HuH-7.5 (cell line): Measurements from ENCODE around the gene ANO10.
"Not testable (repeated sequence)": the region's sequence is repeated elsewhere in the genome, so short reads cannot be mapped to it uniquely, and the experiment has no call there.

Experiments used
- DNase-seq: peaks from one replicate; pipeline ENCODE4 v3.0.0; 2011; ENCODE audit warnings: low spot score

ANO10 gene

DNA sequence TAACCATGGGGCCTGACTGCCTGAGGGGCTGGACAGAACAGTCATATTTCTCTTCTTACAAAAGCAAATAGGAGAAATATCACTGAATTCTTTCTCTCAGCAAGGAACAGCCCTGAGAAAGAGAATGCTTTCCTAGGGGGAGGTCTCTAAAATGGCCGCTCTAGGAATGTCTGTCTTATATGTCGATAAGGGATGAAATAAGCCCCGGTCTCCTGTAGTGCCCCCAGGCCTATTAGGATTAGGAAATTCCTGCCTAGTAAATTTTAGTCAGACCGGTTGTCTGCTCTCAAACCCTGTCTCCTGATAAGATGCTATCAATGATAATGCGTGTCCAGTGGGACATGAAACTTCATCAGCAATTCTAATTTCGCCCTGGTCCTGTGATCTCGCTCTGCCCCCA lies 103.3 kb downstream of the ANO10 start:
- DNase-seq: not testable (repeated sequence)

DNA sequence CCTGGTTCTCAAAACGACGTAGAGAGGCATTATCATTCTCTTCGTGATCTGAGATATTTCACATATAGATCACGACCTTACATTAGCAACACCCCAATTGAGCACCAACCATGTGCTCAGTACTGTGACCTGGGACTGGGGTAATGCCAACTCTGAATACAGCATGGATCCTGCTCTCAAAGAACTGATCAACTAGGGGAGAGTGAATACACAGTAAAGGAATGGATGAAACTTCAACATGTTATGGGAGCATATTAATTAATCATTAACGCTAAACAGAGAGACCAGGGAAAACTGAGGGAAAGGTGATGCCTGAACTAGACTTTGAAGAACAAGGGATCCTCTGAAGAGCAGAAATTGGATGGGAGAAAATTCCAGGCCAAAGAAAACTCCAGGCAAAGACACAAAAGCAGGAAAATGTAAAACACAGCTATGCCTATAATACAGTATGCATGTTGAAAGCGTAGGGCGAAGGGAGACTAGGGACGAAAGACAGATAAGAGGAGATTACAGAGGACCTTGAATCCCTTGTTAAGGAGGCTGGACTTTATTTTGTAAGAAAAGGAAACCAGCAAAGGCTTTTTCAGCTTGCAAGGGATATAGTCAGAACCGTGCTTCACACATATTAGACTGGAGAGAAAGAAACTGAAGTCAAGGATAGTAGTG lies 105.7 kb downstream of the ANO10 start:
- no peak for DNase-seq

DNA sequence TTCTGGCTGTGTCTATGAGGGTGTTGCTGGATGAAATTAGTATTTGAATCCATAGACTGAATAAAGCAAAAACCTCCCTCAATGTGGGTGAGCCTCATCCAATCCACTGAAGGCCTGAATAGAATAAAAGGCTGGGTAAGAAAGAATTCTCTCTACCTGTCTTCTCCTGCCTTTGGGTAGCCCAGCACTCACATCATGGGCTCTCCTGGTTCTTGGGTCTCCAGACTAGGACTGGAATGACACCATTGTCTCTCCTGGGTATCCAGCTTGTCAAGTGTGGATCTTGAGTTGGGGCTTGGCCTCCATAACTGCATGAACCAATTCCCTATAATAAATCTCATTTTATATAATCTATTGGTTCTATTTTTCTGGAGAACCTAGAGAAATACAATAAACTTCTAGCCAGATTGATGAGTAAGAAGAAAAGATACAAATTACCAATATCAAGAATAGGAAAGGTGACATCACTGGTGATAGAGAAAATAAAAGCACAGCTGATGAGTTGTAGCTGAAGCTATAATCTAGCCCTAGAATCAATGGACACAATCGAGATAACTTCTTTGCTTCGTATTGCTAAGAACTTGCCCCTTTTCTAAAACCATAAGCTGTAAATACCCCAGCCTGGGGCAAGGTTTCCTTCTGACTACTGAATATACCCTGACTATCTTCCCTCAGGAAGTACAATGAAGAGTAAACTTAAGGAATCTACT lies 106.4 kb downstream of the ANO10 start:
- no peak for DNase-seq

DNA sequence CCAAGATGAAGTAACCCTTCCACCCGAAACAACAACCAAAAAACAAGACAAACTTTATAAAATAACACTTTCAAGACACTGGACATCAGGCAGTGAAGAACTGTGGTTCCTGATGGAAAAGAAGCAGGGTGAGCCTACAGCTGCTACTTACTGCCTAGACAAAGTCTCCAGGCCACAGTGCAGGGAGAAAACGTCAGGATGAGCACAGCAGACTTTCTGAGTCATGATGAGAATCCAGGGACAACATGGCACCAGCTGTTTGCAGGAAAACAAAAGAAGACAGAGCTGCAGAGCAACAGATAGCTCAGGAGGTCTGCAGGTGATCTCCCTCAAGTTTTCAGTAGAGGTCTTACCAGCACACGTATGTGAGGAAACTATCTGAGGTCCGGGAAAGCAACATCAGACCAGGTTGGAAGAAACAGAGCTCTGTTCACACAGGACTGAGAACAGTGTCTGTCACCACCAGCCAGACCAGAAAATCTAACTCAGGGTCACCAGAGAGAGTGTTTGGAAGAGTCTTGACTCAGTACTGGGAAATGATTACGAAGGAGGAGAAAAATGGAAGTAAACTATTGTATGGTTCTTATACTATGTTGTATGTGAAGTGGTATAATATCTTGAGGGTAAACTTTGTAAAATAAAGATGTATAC lies 108.9 kb downstream of the ANO10 start:
- no peak for DNase-seq

DNA sequence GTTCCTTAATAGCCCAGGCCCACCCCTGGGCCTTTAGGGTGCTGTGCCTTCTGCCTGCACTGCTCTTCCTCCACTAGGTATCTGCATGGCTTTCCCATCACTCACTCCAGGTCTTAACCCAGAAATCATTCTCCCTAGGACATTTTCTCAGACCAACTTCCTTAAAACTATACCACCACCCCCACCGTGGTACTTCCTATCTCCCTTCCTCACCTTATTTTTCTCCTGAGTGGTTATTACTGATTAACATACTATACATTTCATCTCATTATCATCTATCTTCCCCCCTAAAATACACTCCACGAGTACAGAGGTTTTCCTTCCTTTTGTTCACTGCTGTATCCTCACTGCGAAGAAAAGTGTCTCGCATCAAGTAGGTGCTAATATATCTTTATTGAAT lies 115.2 kb downstream of the ANO10 start:
- no peak for DNase-seq

DNA sequence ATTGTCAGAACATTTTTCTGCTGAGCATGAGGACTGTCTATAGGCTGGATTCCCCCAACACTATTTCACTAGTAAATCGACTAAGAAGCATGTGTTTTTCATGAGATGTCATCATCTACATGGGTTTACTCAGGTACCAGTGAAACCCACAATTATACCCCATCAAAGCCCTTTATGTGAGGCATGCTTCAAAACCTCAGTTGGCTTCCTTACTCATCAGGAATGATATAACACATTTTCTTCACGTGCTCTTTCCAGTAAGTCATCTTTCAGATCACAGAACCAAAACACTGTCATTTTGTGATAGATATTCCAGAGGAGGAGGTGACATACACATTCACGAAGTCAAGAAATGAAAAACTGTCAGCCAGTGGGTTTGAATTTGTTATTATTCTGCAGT lies 116.5 kb downstream of the ANO10 start:
- no peak for DNase-seq

DNA sequence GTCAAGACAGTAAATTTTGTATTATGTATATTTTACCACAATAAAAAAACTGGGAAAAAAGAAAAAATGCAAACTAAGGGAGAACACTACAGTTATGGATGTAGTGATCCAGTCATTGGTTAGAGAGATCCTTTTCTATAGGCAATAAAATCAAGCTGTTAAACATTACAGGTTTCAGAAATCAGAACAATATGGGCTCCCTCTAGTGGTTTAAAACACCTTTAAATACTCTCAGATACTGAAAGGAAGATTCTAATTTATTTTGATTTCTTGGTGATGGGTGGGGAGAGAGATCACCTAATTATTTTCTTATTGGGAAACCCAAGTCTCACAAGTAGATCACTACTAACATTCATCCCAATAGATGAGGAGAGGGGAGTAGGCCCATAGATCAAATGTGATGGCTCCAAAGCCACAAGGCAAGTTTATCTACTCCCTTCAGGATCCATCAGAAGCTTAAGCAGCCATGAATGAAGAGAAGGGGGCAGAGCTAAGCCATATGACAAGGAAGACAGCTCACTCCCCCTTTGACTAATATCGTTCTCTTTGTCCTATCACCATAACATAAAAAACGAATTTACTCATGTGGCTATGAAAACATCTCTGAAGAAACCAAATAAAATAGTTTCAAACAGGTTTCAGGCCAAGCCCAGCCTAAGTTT lies 118.6 kb downstream of the ANO10 start:
- DNase-seq: no peak

DNA sequence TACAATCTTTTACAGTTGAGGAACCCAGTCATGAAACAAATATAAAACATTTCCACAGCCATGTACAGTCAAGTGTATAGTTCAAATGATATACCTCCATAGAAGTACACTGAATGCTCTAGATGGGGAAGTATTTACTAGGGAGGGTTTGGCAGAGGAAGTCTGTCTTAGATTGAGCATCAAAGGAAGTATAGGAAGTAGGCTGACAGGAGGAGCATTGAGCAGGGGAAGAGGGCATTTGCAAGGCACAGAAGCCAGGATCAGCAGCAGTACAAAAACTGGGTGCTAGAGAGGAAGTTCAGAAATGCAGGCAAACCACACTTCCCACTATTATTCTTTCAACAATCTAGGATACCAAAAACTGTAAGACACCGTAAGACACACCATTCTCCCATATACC lies 122.6 kb downstream of the ANO10 start:
- DNase-seq: no peak

DNA sequence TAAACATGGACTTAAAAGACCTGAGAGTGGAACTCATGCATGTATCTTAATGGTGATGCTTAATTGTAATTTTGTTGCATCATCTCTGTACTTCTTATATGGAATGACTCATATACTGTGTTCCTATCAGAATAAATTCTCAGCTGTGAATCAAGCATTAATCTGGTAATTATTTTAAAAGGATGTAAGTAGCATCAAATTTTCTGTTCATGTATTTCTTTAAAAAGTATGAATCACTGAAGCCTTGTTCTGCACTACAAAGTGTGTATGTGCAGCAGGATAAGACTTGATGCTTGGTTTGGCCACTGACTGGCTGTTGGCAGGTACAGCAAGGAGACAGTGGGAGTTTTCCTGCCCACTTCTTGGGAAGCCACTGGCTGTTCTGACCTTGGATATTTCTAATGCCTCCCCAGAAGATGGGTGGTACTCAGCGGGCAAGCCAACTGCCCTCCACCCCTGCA lies 123.9 kb downstream of the ANO10 start:
- DNase-seq: no peak

DNA sequence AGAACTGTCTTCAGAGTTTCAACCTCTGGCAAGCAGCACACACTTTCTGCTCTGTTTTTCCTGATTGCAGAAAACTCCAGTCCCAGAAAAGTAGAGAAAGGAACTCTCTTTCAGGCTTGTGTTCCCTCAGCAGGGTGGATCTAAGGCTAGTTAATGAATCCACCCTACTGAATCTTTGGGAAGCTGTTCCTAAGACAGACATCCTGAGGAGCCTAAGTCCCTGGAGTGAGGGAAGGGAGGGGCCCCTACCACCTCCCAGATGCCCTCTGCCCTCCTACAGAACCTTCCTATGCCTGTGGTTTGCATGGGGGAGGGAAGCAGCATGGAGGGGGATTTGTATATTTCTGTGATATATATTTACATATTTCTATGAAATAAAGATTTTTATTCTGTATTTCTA lies 124.4 kb downstream of the ANO10 start:
- DNase-seq: no peak

DNA sequence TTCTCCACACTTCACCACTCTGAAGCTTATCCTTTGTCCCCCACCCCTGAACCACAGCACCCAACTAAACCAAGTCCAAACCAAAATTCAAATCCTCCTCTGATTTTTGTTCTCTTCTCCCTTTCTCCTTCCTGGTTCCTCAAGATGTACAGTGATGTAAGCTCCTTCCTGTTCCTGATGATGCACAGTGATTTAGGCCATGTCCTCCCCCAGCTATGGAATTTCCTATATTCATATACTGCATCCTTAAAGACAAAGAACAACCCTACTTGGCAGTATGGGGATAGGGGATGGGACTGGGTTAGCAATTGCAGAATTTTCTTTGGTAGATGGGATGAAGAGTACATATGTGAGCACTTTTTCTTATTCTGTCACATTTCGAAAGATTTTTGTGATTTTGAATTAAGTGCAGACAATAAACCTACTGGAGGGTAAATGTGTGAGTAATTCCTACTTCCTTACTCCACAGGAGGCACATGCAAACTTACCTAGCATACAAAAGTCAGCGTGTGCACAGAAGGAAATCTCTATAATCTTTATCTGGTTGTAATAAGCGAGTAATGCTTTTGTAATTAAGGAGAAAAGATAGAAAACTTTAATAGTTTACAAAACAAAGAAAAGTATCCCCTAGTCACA lies 125.0 kb downstream of the ANO10 start:
- DNase-seq: no peak

DNA sequence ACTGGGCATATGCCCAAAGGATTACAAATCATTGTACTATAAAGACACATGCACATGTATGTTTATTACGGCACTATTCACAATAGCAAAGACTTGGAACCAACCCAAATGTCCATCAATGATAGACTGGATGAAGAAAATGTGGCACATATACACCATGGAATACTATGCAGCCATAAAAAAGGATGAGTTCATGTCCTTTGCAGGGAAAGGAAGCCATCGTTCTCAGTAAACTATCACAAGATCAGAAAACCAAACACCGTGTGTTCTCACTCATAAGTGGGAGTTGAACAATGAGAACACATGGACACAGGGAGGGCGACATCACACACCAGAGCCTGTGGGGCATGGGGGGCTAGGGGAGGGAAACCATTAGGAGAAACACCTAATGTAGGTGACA lies 128.9 kb downstream of the ANO10 start:
- not testable (repeated sequence) for DNase-seq

DNA sequence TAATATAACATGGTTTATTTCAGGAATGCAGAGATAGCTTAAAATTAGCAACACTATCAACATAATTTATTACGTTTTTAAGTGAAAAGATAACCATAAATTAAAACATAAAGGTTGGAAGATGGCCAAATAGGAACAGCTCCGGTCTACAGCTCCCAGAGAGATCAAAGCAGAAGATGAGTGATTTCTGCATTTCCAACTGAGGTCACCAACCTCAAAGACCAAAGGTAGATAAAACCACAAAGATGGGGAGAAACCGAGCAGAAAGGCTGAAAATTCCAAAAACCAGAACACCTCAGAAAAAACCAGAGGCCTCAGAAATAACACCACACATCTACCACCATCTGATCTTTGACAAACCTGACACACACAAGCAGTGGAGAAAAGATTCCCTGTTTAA lies 130.0 kb downstream of the ANO10 start:
- not testable (repeated sequence) for DNase-seq

DNA sequence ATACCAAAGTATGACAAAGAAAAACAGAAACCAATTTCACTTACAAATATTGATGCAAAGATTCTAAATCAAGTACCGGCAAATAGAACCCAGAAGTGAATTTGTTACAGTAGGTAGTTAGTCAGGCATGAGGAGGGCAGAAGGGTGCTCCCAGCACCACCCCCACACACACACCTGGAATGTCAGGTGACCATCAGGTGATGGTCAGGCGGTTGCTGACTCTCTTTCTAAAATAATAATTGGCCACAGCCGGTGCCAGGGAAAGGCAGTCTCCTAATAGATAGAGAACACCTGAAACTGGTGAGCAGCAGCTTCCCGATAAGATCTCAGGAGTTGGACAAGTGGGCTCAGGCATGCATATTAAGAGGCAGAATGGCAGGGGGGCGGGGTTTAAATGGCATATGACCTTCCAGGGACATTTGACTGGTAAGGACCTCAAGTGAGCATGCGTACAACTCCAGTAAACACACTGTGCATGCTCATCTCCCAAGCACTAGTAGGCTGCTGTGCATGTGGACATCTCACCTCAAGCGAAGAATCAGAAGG lies 131.1 kb downstream of the ANO10 start:
- DNase-seq: no peak

DNA sequence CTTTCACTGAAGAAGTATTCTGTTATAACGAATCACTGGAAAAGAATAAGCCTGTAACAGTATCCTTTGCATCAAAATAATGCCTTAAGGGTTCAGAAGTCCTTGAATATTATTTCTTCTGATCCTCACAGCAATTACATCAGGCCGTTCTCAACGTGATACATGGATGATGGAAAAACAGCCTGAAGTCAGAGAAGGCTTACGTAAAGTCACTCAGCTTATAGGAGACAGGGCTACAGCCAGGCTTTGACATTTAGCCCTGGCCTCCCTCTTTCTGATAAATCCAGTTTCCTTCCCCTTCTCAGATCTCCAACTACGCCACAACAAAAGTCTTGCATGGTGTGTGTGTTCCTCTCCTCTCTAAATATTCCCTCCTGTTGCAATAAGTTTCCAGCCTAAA lies 131.9 kb downstream of the ANO10 start:
- DNase-seq: no peak

DNA sequence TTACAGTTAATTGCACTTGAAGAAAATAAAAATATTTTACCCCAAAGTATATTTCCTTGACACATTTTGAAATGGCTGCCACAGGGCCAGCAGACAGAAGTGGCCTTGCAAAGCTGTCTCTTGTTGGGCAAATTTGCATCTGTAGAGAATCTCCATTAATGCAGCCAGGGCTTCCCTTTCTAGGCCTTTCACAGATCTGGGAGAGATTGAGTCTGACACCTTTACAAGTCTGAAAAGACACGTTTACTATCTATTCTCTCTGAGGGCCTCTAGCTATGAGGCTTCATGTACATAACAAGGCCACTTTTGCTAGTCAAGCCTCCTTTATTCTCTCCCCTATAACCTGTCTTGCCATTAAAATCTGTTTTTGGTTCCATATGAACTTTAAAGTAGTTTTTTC lies 135.9 kb downstream of the ANO10 start:
- no peak for DNase-seq

DNA sequence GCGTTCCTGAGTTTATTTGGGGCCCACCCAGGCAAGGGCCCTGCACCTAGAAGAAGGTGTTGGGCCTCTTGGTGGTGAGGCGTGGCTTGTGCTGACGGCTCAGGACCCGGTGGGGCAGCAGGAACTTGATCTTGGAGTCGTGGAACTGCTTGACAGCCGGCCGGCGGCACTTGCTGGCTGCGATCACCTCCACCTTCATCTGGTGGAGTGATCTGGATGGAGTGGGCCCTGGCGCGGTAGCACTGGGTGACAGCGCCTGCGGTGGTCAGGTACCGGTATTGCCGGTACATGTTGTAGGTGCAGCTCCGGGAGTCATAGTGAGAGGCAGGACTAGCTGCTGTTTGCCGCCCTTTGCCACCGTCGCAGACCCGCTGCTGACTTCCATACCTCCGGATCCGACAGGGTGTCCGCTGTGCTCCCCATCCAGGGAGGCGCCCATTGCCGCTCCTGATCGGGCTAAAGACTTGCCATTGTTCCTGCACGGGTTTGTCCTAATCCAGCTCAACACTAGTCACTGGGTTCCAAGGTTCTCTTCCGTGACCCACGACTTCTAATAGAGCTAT lies 136.8 kb downstream of the ANO10 start:
- no peak for DNase-seq

DNA sequence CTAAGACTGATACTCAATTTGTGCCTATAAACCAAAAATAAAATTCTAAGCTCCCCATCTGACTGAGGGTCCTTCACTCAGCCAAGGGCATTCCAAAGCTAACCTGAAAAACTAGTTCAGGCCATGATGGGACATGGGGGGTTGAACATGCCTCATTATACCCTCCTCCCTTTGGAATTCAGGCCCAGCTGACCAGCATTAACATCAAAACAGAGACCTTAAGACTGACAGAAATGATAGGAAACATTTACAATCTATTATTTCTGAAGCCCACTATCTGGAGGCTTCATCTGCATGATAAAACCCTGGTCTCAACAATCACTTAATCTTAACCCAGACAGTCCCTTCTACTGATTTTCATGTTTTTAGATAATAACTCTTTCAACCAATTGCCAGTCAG lies 140.4 kb downstream of the ANO10 start:
- DNase-seq: no peak

DNA sequence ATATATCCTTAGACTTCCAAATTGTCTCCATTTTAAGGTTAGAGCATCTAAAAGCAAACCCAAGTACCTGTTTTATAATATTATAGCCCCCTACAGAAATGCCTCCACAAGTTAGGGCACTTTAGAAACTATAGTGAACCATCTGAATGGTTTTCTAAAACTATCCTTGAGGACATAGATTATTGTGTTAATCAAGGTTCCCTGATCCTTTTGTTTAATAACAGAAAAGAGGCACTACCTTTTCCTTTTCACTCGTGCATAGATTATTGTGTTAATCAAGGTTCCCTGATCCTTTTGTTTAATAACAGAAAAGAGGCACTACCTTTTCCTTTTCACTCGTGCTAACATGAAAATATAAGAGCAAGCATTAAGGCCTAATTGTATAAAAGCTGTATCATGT lies 143.0 kb downstream of the ANO10 start:
- DNase-seq: not testable (repeated sequence)

DNA sequence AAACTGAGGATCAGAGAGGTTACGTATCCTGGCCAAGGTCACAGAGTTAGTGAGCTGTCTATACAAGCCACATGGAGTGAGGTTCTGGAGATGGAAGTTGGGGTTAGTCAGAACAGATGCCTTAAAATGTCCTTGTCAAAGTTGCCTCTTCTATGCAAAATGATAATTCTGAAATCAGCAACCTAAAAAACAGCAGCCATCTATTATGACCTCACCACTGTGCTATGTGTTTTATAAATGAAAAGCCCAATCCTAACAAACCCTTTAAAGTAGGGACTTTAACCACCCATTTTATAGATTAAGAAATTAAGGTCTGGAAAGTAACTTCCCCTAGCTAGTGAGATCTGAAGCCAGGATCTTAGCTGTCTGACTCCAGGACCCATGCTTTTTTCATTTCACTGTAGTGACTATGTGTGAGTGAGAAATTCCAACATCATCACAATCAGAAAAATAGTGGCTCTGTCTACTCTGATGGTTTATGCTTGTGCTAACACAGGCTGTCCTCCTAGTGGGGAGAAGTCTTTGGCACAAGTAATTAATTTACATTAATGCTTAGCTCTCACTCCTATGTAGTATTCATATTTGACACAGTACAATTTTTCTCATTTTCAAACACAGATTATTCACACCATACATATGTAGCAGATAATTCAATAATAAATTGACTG lies 143.6 kb downstream of the ANO10 start:
- DNase-seq: no peak

DNA sequence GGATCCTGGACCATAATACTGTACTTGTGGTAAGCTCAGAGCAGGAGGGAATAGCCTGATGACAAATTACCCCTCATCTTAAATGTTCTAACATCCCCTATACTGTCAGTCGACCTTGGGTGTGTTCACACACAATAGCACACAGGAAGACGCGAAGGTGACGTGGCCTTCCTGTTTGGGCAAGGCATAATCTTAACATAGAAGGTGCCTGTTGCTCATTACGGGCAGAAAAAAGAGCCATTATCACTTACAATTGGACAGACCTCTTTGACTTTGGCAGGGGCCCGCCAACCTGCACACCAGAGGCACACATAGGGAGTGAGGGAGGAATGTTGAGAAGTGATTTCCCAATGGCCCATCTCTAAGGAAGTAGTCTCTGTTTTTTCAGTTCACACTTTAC lies 144.2 kb downstream of the ANO10 start:
- no peak for DNase-seq
